ENCODE data around the gene MTM1. TPM values are rescaled to one million over a fixed set of nuclear protein-coding genes. Genes with fewer than 3 reads are reported as not detected.

The MTM1 gene
- total RNA-seq, 1 experiment from 2014 or later: 22.9 TPM

DNA sequence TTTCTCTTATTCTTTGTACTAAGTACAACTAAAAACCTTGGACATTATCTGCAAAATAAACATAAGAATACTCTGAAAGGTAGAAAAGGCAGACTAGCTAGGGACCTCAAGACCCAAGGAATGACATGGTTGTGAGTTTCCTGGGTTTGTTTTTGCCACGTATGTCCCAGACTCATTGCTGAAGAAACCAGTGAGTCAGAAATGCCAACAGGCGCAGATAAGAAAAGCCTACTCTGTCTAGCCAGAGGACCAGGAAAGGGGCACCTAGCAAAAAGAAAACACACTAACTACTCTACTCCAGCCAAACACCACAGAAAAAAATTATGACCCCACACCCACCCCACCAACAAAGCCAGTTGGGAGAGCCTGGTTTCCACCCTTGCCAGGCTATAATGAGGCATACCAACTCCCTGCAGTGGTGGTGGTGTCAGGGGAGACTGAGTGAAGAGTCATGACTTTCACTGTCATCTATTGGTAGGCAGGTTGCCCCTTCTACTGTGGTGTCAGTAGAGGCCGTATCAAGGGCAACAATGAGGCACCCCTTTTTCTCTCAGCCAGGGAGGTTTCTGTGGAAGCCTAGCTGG, 135.7 kb downstream of the MTM1 start:
- H3K4me3 ChIP-seq: no peak overlapping the region
- no peaks in the 10 kb centered on the region for H3K4me1 ChIP-seq (replicated peaks; ENCODE audit: insufficient read depth)
- H3K27ac ChIP-seq: no peak overlapping the region
- peaks cover 24% of the 10 kb centered on the region for H3K79me2 ChIP-seq (ENCODE audit: low read depth)
- DNase-seq: no peak
- no TSS peak for BruUV-seq (replicated peaks)
- intact Hi-C loops (cut with micrococcal nuclease; ENCODE audit: unreplicated experiment): no loop called here
- H3F3A ChIP-seq (ENCODE audit: insufficient read depth, low read depth): 0 out of 2 replicates have a peak, but pooled peaks cover 2% of the 10 kb centered on the region
- CTCF ChIA-PET: no interaction called here
- H3K36me3 ChIP-seq (ENCODE audit: low read depth): peaks cover 33% of the 10 kb centered on the region
- TF ChIP-seq CTCF (conservative IDR thresholded peaks at IDR 0.05): no peak
- TF ChIP-seq EZH2 (IDR thresholded peaks at IDR 0.05; ENCODE audit: low read depth): no peak
- H4K20me1 ChIP-seq (ENCODE audit: insufficient read depth): peaks cover 18% of the 10 kb centered on the region
- no peak overlapping the region for H2AFZ ChIP-seq
- H3K4me2 ChIP-seq: no peak overlapping the region
- H3K9me2 ChIP-seq (ENCODE audit: insufficient read depth): no peaks in the 10 kb centered on the region
- H3K9me3 ChIP-seq (ENCODE audit: insufficient read depth, low read depth): no peaks in the 10 kb centered on the region
- no peaks in the 10 kb centered on the region for H3K27me3 ChIP-seq (ENCODE audit: insufficient read depth, low read depth)
- POLR2A ChIA-PET (ENCODE audit: unreplicated experiment): no interaction called here

DNA sequence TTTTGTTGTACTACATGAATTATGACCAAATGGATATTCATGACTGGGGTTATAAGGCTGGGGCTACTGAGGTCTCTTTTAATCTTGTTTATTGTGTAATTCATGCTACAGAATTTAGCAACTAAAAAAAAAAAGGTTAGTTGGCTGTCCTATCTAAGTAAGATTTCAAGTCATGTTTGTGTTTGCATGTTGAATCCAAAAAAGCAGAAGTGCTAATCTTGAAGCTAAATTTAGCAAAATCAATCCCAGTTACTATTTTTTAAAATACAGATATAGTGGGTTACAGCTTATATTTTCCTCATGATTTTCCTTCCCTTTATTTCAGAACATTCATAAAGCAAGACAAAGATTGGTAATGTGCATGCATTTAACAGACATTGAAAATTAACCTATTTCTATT, 144.2 kb downstream of the MTM1 start:
- TF ChIP-seq EZH2 (IDR thresholded peaks at IDR 0.05; ENCODE audit: low read depth): no peak
- TF ChIP-seq CTCF (conservative IDR thresholded peaks at IDR 0.05): no peak
- ChIA-PET CTCF (interaction anchor here (0.6 kb wide), 1 partner anchor 97 kb away, joined by 4 read pairs; no protein-coding TSS in a partner anchor), POLR2A (ENCODE audit: unreplicated experiment) (no interaction called here)
- no TSS peak for BruUV-seq (replicated peaks)
- H2AFZ ChIP-seq: no peak overlapping the region
- intact Hi-C loops (cut with micrococcal nuclease; ENCODE audit: unreplicated experiment): loop anchor here (10.0 kb wide), 1 partner anchor 68 kb away; no protein-coding TSS in a partner anchor
- H3K4me2 ChIP-seq: no peak overlapping the region
- H3K79me2 ChIP-seq (ENCODE audit: low read depth): peaks cover 5% of the 10 kb centered on the region; the same call in 1 of the 2 replicates
- H3K27ac ChIP-seq: no peak overlapping the region
- H3F3A ChIP-seq (ENCODE audit: insufficient read depth, low read depth): peaks cover 8% of the 10 kb centered on the region
- peaks cover 4% of the 10 kb centered on the region; the same call in 1 of the 2 replicates for H3K36me3 ChIP-seq (ENCODE audit: low read depth)
- H3K9me3 ChIP-seq (ENCODE audit: insufficient read depth, low read depth): no peaks in the 10 kb centered on the region
- H3K4me1 ChIP-seq (replicated peaks; ENCODE audit: insufficient read depth): peaks cover 6% of the 10 kb centered on the region
- peaks cover 13% of the 10 kb centered on the region for H4K20me1 ChIP-seq (ENCODE audit: insufficient read depth)
- H3K4me3 ChIP-seq: no peak overlapping the region
- H3K27me3 ChIP-seq (ENCODE audit: insufficient read depth, low read depth): no peaks in the 10 kb centered on the region
- no peak for DNase-seq
- H3K9me2 ChIP-seq (ENCODE audit: insufficient read depth): no peaks in the 10 kb centered on the region

- Histone ChIP-seq H4K20me1 (ENCODE audit: insufficient read depth) (peaks cover 23% of the 10 kb centered on the region), H3K79me2 (ENCODE audit: low read depth) (peaks cover 5% of the 10 kb centered on the region; the same call in 1 of the 2 replicates), H3K9me2 (ENCODE audit: insufficient read depth) (no peaks in the 10 kb centered on the region), H2AFZ (no peak overlapping the region), H3K9me3 (ENCODE audit: insufficient read depth, low read depth) (no peaks in the 10 kb centered on the region), H3K36me3 (ENCODE audit: low read depth) (peaks cover 4% of the 10 kb centered on the region; the same call in 1 of the 2 replicates), H3K4me3 (no peak overlapping the region), H3K4me2 (no peak overlapping the region), H3K4me1 (replicated peaks; ENCODE audit: insufficient read depth) (peaks cover 6% of the 10 kb centered on the region), H3F3A (ENCODE audit: insufficient read depth, low read depth) (peaks cover 8% of the 10 kb centered on the region), H3K27ac (no peak overlapping the region), H3K27me3 (ENCODE audit: insufficient read depth, low read depth) (no peaks in the 10 kb centered on the region)
- no peak for TF ChIP-seq CTCF (conservative IDR thresholded peaks at IDR 0.05)
- TF ChIP-seq EZH2 (IDR thresholded peaks at IDR 0.05; ENCODE audit: low read depth): no peak
- ChIA-PET POLR2A (ENCODE audit: unreplicated experiment) (no interaction called here), CTCF (interaction anchor here (0.6 to 1.7 kb wide), 2 partner anchors 31 to 152 kb away, joined by 4 to 5 read pairs; no protein-coding TSS in a partner anchor)
- DNase-seq: no peak
- intact Hi-C loops (cut with micrococcal nuclease; ENCODE audit: unreplicated experiment): loop anchor here (5.0 to 10.0 kb wide), 2 partner anchors 70 to 128 kb away; no protein-coding TSS in a partner anchor
- no TSS peak for BruUV-seq (replicated peaks)
These were observed 146.8 kb downstream of the MTM1 start for GRCh38 chrX:150715184-150715583.

Data from PC-9 (cell line).